Panc1 (cell line): ENCODE data around the gene SUPT3H. TPM values are rescaled to one million over a fixed set of nuclear protein-coding genes. Genes with fewer than 3 reads are reported as not detected.

ENCODE experiments used
- ATAC-seq: fragments of 200-7000 bp; cut with Tn5 transposase; 2 replicates; pipeline ENCODE4 v1.9.1; 2020; ENCODE audit warnings: mild to moderate bottlenecking, moderate library complexity
- BruUV-seq: library from RNA; stranded (reverse); fragments of 400-500 nt; replicated peaks from 2 replicates; lab custom pipeline; 2021; lab: Mats Ljungman, UMichigan
- CTCF ChIA-PET: fragments of 300-600 bp; sonication (Branson Sonifier 250); formaldehyde crosslinking; loops from one replicate; lab custom pipeline; 2022; ENCODE audit warnings: antibody characterized with exemption; lab: Charles Lee
- POLR2A ChIA-PET: fragments of 300-600 bp; sonication (Branson Sonifier 250); formaldehyde crosslinking; loops from one replicate; lab custom pipeline; 2022; ENCODE audit warnings: antibody characterized with exemption; lab: Charles Lee
- DNase-seq: peaks from one replicate; pipeline ENCODE4 v3.0.0-alpha.2; 2010; ENCODE audit warnings: low read depth, low spot score
- H3K27ac ChIP-seq: 2 replicates; pipeline ENCODE4 v1.5.1; 2011; ENCODE audit warnings: mild to moderate bottlenecking, low read length, inconsistent platforms
- H3K27me3 ChIP-seq: fragments of 200-500 bp; sonication (Bioruptor generic); 2 replicates; pipeline ENCODE4 v1.6.0; 2014; ENCODE audit warnings: low read length, inconsistent platforms; ENCODE audit not compliant: control insufficient read depth, insufficient read depth
- H3K36me3 ChIP-seq: fragments of 200-500 bp; sonication (Bioruptor generic); 2 replicates; pipeline ENCODE4 v1.5.1; 2014; ENCODE audit warnings: inconsistent platforms, mild to moderate bottlenecking, low read length, moderate library complexity; ENCODE audit not compliant: control insufficient read depth, insufficient read depth
- H3K4me1 ChIP-seq: 2 replicates; pipeline ENCODE4 v1.5.1; 2011; ENCODE audit warnings: inconsistent platforms, mild to moderate bottlenecking, low read length, moderate library complexity; ENCODE audit not compliant: control insufficient read depth, insufficient read depth
- H3K4me3 ChIP-seq, 2 experiments: 2 replicates each; pipeline ENCODE4 v1.5.1; 2011 to 2012; ENCODE audit warnings: low read depth in 2 of 2, low read length in 2 of 2, mild to moderate bottlenecking in 2 of 2, inconsistent platforms in 1 of 2, moderate library complexity in 1 of 2
- H3K9me3 ChIP-seq: fragments of 200-500 bp; sonication (Bioruptor generic); 2 replicates; pipeline ENCODE4 v1.5.1; 2014; ENCODE audit warnings: low read depth, mild to moderate bottlenecking, inconsistent platforms, low read length, moderate library complexity; ENCODE audit not compliant: control insufficient read depth, insufficient read depth
- POLR2AphosphoS5 ChIP-seq: IDR thresholded peaks from 2 replicates; pipeline ENCODE4 v1.6.1; 2012; ENCODE audit warnings: mild to moderate bottlenecking, low read depth, low read length, moderate library complexity
- SIN3A ChIP-seq: IDR thresholded peaks from 2 replicates; pipeline ENCODE4 v1.6.1; 2012; ENCODE audit warnings: low read depth, mild to moderate bottlenecking, low read length, moderate library complexity, borderline replicate concordance; ENCODE audit not compliant: insufficient read depth
- TCF7L2 ChIP-seq: IDR thresholded peaks from 2 replicates; pipeline ENCODE4 v1.6.1; 2011; ENCODE audit warnings: mild to moderate bottlenecking, low read depth, low read length, inconsistent platforms
- in situ Hi-C: cut with HindIII; loops from 2 replicates; pipeline ENCODE4 v1.10.0; 2016; ENCODE audit warnings: low sequenced_read_pairs, low pct_unique_long_range_greater_than_20kb
- intact Hi-C: fragments of 100-400 bp; cut with micrococcal nuclease; formaldehyde crosslinking; loops from one replicate; pipeline ENCODE4 v1.10.0; 2022; ENCODE audit not compliant: unreplicated experiment
- total RNA-seq: library from RNA; stranded (reverse); gene quantifications from one replicate; pipeline ENCODE4 v1.2.1, GENCODE V29; 2021; ENCODE audit not compliant: unreplicated experiment
- TF ChIP-seq, protein P1 (sequence below): fragments of 450-650 bp; IDR thresholded peaks from 2 replicates; pipeline ENCODE4 v1.5.1; 2017; ENCODE audit warnings: mild to moderate bottlenecking
- TF ChIP-seq, protein P2 (sequence below), 2 experiments: IDR thresholded peaks; 2 replicates each; pipeline ENCODE4 v1.6.1; 2011 to 2012; ENCODE audit warnings: low read depth in 2 of 2, control low read depth in 1 of 2, low read length in 1 of 2, mild to moderate bottlenecking in 1 of 2, moderate library complexity in 1 of 2; ENCODE audit not compliant: insufficient read depth in 1 of 2

The SUPT3H gene
- total RNA-seq, 1 experiment from 2014 or later, result 11.0 TPM

DNA sequence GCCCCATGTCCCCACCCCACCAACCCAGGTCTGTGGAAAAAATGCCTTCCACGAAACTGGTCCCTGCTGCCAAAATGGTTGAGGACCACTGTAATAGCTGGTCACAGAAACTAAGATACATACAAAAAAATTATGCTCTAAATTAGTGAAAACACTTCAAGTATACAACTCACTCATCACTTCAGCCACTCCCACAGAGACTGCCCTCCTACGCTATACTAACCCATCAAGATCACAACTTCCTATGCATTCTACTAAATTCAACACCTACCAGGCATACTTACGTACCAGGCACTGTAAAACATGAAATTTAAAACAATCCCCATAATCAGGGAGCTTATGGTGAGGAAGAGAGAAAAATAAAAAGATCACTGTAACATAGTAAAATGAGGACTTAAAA is 26.7 kb downstream of the SUPT3H start:
- intact Hi-C loops (no loop called here), in situ Hi-C loops (no loop called here)
- no peaks in the 10 kb centered on the region for H3K27me3 ChIP-seq
- H3K36me3 ChIP-seq, result no peaks in the 10 kb centered on the region
- TF ChIP-seq SIN3A, result no peak
- TF ChIP-seq POLR2AphosphoS5, result no peak
- TF ChIP-seq, protein P1, sequence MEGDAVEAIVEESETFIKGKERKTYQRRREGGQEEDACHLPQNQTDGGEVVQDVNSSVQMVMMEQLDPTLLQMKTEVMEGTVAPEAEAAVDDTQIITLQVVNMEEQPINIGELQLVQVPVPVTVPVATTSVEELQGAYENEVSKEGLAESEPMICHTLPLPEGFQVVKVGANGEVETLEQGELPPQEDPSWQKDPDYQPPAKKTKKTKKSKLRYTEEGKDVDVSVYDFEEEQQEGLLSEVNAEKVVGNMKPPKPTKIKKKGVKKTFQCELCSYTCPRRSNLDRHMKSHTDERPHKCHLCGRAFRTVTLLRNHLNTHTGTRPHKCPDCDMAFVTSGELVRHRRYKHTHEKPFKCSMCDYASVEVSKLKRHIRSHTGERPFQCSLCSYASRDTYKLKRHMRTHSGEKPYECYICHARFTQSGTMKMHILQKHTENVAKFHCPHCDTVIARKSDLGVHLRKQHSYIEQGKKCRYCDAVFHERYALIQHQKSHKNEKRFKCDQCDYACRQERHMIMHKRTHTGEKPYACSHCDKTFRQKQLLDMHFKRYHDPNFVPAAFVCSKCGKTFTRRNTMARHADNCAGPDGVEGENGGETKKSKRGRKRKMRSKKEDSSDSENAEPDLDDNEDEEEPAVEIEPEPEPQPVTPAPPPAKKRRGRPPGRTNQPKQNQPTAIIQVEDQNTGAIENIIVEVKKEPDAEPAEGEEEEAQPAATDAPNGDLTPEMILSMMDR, result no peak
- TF ChIP-seq TCF7L2, result no peak
- TF ChIP-seq, protein P2, sequence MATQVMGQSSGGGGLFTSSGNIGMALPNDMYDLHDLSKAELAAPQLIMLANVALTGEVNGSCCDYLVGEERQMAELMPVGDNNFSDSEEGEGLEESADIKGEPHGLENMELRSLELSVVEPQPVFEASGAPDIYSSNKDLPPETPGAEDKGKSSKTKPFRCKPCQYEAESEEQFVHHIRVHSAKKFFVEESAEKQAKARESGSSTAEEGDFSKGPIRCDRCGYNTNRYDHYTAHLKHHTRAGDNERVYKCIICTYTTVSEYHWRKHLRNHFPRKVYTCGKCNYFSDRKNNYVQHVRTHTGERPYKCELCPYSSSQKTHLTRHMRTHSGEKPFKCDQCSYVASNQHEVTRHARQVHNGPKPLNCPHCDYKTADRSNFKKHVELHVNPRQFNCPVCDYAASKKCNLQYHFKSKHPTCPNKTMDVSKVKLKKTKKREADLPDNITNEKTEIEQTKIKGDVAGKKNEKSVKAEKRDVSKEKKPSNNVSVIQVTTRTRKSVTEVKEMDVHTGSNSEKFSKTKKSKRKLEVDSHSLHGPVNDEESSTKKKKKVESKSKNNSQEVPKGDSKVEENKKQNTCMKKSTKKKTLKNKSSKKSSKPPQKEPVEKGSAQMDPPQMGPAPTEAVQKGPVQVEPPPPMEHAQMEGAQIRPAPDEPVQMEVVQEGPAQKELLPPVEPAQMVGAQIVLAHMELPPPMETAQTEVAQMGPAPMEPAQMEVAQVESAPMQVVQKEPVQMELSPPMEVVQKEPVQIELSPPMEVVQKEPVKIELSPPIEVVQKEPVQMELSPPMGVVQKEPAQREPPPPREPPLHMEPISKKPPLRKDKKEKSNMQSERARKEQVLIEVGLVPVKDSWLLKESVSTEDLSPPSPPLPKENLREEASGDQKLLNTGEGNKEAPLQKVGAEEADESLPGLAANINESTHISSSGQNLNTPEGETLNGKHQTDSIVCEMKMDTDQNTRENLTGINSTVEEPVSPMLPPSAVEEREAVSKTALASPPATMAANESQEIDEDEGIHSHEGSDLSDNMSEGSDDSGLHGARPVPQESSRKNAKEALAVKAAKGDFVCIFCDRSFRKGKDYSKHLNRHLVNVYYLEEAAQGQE (IDR thresholded peaks at IDR 0.05; ENCODE audit: insufficient read depth in 1 of 2, low read depth in 2 of 2, low read length in 1 of 2), result no peak
- H3K27ac ChIP-seq, result no peak overlapping the region
- no peaks in the 10 kb centered on the region for H3K4me1 ChIP-seq
- ChIA-PET CTCF (no interaction called here), POLR2A (no interaction called here)
- ATAC-seq (no peak), DNase-seq (no peak)
- H3K9me3 ChIP-seq, result no peaks in the 10 kb centered on the region
- no TSS peak for BruUV-seq
- H3K4me3 ChIP-seq, result no peak overlapping the region

DNA sequence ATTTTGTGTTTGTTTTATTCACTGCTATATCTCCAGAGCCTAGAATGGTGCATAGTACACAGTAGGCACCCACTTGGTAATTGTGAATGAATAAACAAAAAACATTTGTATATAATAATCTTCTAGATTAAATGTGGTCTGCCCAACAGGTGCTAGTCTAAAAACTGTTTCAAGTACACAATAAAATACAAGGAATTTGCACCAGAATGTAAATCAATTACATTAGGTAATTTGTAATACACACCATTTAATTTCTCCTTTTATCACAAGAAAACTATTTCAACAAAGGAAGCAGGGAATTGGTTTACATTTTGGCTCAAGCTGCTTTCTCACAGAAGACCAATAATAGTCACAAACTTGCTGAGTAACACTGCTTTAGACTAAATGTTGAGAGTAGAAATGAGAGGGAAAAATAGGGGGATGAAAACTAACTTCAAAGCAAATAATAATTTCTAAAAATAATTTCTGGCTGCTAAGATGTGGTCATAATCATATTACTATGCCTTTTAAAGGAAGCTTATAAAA is 27.5 kb downstream of the SUPT3H start:
- Histone ChIP-seq H3K4me3 (no peak overlapping the region), H3K27me3 (no peaks in the 10 kb centered on the region), H3K36me3 (no peaks in the 10 kb centered on the region), H3K4me1 (no peaks in the 10 kb centered on the region), H3K9me3 (no peaks in the 10 kb centered on the region), H3K27ac (no peak overlapping the region)
- intact Hi-C loops (no loop called here), in situ Hi-C loops (no loop called here)
- ChIA-PET POLR2A (no interaction called here), CTCF (no interaction called here)
- ATAC-seq (no peak), DNase-seq (no peak)
- TF ChIP-seq, protein P1, result no peak
- no peak for TF ChIP-seq SIN3A
- TF ChIP-seq, protein P2 (IDR thresholded peaks at IDR 0.05; ENCODE audit: insufficient read depth in 1 of 2, low read depth in 2 of 2, low read length in 1 of 2), result no peak
- no peak for TF ChIP-seq TCF7L2
- no peak for TF ChIP-seq POLR2AphosphoS5
- BruUV-seq, result no TSS peak
